HG03159 (cell line): ENCODE results near the gene PLEKHA4.
"Not testable (repeated sequence)": the region's sequence is repeated elsewhere in the genome, so short reads cannot be mapped to it uniquely, and the experiment has no call there.

Experiments used
- ATAC-seq: cut with Tn5 transposase; IDR thresholded peaks from one replicate; pipeline ENCODE4 v1.9.1; 2021; ENCODE audit warnings: mild to moderate bottlenecking, moderate library complexity; ENCODE audit not compliant: unreplicated experiment

The PLEKHA4 gene, protein sequence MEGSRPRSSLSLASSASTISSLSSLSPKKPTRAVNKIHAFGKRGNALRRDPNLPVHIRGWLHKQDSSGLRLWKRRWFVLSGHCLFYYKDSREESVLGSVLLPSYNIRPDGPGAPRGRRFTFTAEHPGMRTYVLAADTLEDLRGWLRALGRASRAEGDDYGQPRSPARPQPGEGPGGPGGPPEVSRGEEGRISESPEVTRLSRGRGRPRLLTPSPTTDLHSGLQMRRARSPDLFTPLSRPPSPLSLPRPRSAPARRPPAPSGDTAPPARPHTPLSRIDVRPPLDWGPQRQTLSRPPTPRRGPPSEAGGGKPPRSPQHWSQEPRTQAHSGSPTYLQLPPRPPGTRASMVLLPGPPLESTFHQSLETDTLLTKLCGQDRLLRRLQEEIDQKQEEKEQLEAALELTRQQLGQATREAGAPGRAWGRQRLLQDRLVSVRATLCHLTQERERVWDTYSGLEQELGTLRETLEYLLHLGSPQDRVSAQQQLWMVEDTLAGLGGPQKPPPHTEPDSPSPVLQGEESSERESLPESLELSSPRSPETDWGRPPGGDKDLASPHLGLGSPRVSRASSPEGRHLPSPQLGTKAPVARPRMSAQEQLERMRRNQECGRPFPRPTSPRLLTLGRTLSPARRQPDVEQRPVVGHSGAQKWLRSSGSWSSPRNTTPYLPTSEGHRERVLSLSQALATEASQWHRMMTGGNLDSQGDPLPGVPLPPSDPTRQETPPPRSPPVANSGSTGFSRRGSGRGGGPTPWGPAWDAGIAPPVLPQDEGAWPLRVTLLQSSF

DNA sequence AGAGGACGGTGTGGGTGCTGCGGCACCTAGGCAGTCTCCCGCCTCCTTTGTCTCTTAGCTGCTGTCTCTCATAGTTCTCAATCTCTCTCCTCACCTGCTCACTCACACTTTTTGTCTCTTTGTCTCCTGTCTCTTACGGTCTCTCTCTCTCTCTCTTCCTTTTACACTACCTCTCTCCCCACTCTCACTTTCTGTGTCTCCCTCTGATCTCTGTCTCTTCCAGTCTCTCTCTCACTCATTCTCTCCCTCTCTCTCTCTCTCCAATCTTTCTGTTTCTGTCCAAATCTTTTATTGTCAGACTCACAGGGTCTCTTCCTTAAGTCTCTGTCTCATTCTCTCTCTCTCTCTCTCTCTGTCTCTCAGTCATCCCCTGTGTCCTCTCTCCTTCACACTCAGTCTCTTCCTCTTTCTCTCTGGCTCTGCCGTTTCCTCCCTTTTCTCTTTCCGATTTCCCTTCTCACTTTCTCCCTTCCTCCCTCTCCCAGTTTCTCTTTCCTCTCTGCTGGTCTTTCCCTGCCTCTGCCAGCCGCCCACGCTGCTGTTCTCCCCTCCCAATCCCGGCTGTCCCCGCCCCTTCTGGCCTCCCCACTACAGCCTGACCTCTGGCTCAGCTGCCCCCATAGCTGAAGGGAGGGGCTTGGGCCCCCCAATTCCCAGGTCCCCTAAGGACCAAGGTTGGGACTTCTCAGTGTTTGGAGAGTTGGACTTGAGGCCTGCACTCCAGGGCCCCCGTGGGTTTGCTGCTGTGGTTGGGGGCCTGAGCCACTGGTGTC, at the start of gene PLEKHA4:
TSS of gene PLEKHA4 (minus strand) at position 504 of the 773 bp plus-strand sequence. CDS start 997 bp downstream, outside the sequence.
- ATAC-seq = no peak

DNA sequence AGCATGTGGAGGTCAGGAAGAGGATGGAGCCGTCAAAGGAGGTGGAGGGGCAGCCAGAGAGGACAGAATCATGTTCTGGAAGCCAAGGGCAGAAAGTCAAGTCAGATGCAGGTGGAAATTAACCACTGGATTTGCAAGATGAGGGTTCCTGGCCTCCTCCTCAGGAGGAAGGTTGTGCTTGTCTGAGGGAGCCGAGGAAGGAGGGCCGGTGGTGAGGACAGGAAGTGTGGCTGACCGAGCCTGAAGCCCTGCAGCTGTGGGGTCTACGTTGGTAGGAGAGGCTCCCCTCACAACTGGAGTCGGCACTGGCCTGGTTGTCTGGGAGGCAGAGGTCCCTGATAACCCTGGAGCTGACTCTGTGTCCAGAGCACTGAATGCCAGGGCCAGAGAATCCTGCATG, 49.7 kb upstream of the PLEKHA4 start:
- no peak for ATAC-seq

DNA sequence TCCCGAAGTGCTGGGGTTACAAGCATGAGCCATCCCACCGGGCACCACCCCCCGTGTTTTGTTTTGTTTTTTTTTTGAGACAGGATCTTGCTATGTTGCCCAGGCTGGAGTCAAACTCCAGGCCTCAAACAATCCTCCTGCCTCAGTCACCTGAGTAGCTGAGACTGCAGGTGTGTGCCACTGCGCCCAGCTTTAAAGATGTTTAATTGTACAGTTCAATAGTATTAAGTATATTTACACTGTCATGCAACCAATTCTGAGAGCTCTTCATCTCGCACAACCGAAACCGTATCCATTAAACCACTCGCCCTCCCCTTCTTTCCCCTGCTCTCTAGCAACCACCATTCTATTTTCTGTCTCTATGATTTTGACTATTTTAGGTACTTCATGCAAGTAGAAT, 47.3 kb upstream of the PLEKHA4 start:
- ATAC-seq = no peak

DNA sequence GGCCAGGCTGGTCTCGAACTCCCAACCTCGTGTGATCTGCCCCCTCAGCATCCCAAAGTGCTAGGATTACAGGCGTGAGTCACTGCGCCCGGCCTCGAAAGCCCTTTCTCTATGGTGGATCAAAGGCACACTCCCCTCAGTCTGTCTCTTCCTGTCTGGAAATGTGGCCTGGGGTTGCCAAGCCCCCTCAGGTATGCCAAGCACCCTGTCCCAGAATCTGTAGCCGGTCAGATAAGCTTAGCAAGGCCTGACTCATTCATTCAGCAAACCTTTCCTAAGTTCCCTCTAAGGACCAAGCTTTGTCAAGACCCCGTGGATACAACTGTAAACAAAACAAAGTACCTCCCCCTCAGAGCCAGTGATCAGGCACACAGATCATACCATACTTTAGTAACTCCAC, 45.8 kb upstream of the PLEKHA4 start:
- ATAC-seq = no peak

DNA sequence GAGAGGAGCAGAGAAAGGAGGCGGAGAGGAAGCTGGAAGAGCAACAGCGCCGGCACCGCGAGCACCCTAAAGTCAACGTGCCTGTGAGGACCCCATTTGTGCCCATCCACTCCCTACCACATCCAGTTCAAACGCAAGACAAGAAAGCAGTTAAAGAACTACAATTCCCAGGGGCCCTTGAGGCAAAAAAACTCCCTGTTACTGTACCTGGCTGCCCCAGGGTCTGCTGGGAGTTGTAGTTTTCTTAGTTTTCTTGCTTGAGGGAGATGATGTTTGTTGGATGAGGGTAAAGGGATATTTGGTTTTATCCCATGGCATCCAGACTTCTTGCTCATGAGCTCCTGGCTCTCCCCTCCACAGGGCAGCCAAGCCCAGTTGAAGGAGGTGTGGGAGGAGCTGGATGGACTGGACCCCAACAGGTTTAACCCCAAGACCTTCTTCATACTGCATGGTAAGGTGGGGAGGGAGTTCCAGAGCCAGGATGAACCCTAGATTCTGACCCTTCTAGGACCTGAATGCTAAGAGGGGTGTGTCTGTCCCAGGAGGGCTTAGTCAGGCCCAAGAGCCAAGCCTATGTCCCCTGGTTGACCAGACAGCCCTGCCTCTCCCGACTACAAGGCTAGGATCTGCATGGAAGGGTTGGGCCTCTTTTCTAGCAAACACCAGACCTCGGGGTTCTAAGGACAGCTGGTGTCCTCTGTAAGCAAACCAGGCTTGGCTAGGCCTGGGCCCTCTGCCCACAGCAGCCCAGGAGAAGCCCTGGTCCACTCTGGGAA, 44.9 kb upstream of the PLEKHA4 start:
- no peak for ATAC-seq

DNA sequence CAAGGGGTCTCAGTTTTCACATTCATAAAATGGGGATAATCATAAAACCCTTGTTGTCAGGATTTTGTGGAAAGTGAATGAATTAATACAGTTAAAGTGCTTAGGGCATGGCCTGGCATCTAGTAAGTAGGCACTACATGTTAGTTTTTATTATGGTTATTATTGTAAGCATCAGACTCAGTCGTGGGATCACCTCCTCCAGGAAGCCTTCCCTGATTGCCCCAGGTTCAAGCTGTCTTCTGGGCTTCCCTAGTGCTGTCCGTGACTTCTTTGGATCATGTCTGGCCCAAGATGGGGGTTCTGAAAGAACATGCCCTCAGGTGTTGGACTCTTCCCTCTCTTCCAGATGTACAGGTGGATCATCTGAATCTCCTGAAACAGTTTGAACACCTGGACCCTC, 42.4 kb upstream of the PLEKHA4 start:
- ATAC-seq = no peak

DNA sequence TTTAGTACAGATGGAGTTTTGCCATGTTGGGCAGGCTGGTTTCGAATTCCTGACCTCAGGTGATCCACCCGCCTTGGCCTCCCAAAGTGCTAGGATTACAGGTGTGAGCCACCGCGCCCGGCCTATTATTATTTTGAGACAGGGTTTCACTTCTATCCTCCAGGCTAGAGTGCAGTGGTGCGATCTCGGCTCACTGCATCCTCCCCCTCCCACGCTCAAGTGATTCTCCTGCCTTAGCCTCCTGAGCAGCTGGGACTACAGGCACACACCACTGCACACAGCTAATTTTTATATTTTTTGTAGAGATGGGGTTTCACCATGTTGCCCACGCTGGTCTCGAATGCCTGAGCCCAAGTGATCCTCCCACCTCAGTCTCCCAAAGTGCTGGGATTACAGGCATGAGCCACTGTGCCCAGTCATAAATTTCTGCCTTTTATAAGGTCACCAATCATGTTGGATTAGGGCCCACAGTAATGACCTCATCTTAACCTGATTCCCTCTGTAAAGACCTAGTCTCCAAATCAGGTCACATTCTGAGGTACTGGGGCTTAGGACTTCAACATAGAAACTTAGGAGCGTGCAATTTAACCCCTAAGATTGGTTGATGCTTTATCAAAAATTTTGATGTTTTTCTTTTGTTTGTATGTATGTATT, 41.1 kb upstream of the PLEKHA4 start:
- ATAC-seq = not testable (repeated sequence)

DNA sequence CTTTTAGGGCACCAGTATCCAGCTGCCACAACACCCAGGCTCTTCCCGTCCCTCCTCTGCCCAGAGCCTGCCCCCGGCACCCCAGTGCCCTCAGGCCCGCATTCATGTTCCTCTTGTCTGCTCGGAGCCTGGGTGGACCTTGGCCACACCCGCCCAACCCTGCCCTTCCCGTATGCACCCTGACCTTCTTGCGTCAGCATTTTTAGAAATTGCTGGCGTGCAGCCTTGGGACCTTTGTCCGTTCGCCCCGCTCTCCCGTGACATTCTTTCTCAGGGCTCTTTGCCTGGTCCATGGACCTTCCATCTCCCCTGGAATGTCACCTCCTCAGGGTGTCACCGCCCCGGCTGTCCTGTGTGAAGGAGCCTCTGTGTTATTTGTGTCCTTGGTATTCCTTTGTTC, 39.3 kb upstream of the PLEKHA4 start:
- no peak for ATAC-seq

DNA sequence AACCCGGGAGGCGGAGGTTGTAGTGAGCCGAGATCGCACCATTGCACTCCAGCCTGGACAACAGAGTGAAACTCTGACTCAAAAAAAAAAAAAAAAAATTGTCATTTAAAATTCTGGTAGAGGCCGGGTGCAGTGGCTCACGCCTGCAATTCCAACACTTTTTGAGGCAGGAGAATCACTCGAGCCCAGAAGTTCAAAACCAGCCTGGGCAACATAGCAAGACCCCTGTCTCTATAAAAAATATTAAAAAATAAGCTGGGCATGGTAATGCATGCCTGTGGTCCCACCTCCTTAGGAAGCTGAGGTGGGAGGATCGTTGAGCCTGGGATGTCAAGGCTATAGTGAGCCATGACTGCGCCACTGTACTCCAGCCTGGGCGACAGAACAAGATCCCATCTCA, 37.9 kb upstream of the PLEKHA4 start:
- ATAC-seq = no peak

DNA sequence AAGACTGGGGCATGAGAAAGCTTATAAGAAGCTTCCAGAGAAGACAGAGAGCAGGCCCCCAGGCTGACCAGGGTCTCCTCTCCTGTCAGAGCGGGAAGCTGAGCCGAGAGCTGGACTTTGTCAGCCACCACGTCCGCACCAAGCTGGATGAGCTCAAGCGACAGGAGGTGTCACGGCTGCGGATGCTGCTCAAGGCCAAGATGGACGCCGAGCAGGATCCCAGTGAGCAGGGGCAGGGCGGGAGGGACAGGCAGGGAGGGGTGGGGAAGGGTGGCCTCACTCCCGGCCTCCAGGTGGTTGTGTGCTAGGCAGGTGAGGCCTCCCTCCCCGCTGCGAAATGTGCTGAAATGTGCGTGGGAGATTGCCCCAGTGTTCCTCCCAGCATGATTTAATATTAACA, 37.2 kb upstream of the PLEKHA4 start:
- no peak for ATAC-seq

DNA sequence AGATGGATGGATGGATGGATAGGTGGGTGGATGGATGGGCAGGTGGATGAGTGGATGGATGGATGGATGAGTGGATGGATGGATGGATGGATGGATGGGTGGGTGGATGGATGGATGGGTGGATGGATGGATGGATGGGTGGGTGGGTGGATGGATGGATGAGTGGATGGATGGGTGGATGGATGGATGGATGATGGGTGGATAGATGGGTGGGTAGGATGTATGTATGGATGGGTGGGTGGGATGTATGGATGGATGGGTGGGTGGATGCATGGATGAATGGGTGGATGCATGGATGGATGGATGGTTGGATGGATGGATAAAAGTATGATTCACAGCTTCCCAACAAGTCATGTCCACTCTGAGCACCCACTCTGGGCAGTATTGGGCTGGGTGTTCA, 35.4 kb upstream of the PLEKHA4 start:
- ATAC-seq = not testable (repeated sequence)

DNA sequence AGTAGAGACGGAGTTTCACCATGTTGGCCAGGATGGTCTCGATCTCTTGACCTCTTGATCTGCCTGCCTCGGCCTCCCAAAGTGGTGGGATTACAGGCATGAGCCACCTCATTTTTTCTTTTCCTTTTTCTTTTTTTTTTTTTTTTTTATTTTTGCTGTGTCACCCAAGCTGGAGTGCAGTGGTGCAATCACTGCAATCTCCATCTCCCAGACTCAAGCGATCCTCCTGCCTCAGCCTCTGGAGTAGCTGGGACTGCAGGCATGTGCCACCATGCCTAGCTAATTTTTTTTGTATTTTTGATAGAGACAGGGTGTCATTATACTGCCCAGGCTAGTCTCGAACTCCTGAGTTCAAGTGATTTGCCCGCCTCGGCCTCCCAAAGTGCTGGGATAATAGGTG, 33.9 kb upstream of the PLEKHA4 start:
- ATAC-seq = not testable (repeated sequence)

DNA sequence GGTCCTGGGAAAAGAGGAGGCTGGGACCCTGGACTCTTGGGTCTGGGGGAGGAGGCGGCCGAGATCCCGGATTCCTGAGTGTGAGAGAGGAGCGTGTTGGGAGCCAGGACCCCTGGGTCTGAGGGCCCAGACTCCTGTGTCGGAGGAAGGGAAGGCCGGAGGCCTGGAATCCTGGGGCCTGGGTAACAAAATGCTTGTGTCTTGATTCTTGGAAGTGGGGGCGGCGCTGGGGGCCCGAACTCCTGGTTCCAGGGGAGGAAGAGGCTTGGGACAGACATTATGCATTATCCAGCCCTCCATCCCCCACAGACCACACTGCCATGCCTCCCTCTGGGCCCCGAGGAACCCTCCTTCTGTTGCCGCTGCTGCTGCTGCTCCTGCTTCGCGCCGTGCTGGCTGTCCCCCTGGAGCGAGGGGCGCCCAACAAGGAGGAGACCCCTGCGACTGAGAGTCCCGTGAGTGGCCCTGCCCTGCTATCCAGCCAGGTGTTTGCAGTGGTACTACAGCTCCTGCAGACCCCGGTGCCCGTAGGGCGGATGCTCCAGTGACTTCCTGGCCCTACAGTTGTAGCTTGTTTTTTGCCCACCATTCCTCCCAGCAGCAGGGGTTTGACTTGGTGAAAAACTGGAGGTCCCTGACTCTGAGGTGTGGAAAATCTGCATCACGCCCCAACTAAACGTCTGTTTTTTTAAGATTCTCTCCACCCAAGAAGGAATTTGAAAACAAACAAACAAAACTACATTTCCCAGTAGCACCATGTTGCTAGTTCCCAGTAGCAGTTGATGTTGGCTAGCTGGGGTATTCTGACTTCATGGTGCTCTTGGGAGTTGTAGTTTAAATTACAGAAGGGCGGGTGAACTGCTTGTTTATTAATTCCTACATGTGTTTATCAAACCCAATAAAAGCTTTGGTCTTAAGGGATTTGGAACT, 32.3 kb upstream of the PLEKHA4 start:
- peak; percentile 19 for ATAC-seq

DNA sequence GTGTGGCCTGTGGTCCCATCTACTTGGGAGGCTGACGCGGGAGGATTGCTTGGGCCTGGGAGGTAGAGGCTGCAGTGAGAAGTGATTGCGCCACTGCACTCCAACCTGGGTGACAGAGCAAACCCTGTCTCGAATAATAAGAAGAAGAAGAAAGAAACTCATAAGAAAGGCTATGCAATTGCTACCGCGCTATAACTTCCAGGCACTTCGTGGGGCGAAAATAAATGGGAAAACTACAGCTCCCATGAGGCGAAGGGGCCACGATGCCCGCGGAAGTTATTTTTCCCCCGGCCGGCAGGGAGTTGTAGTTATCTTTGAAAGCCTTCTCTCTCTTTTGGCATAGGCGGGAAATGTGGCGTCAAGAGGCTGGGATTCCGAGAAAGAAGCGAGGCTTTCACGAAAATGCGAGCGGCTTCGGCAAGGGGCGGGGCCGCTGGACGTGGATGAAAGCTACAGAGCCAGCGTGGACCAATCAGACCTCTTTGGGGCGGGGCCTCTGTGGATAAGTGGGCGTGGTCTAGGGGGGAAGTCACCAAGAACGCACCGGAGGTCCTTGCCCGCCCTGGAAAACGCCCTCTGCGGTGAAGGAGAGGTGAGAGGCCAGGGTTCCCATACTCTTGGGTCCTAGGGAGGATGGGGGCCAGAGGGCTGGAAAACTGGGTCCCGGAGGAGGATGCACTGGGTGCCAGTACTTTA, 31.5 kb upstream of the PLEKHA4 start, which contains the start of gene NUCB1:
TSS of gene NUCB1 (plus strand) at position 532 of the 696 bp plus-strand sequence. CDS start 485 bp downstream, outside the sequence.
- peak; percentile 81 for ATAC-seq

DNA sequence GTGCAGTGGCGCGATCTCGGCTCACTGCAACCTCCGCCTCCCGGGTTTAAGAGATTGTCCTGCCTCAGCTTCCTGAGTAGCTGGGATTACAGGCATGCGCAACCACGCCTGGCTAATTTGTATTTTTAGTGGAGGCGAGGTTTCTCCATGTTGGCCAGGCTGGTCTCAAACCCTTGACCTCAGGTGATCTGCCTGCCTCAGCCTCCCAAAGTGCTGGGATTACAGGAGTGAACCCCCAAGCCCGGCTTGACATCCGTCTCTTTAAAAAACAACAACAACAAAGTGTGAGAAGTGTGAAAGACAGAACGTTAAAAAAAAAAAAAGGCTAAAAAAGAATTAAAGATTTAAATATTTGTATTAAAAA, 31.0 kb upstream of the PLEKHA4 start:
- ATAC-seq = not testable (repeated sequence)

DNA sequence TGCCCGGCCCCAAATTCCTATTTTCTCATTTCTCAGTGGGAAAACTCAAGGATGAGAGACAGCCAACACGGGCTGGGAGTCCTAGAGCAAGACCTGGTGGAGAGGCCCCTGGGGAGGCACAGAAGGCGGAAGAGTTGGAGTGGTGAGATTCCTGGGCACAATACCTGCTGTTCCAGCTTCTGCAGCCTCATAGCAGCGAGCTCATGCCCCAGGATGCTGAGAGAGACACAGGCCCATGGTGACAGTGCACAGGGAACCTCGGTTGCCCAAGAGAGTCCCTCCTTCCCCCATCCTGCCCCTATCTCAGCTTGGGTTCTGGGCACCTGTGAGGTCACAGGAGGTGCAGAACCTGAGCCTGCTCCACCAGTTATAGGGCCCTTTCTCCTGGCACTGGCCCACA, 28.8 kb upstream of the PLEKHA4 start:
- no peak for ATAC-seq

DNA sequence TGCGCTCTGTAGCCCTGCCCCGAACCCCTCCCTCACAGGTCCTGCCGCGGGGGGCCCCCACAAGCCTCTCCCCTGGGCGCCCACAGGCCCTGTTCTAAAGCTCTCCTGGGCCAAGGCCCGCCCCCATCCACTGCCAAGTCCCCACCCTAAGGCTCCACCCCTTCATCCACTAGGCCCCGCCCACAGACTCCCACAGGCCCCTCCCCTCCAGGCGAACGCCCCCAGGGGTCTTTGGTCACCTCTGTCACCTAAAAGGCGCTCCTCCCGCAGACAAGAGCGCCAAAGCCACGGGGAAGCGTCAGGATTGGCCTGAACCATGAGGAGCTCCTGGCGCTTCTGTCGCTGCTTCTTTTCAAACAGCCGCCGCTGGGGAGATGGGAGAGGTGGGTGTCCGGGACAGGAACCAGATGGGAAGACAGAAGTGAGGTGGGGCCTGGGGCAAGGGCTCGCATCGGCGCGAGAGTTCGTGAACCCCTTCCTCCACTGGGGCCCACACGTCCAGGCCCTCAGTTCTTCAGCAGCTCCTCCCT, 27.8 kb upstream of the PLEKHA4 start:
- ATAC-seq = no peak

DNA sequence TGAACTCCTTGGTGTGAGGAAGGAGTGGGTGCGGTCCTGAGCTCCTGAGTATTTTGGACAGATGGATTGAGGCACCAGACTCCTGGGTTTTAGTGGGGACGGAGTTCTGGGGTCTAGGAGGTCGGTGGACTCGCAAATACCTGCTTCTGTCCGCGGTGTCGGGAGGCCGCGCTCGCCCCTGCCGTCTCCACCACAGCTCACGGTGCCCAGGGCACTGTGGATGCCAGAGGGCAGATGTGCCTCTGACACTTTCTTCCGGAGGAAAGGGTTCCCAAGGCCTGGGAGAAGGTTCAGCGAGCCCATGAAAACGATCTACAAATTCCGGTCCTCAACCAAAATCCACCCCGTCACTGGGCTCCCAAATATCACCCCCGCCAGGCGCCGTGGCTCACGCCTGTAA, 26.8 kb upstream of the PLEKHA4 start:
- ATAC-seq = no peak
